Gastroesophageal sphincter (tissue), 3 donors: Measurements from ENCODE around the gene NAMPT.

ENCODE experiments used
- POLR2A ChIP-seq, 2 donors: fragments of 450-650 bp; IDR thresholded peaks; one replicate each; pipeline ENCODE4 v1.6.1; 2017; ENCODE audit warnings: antibody characterized with exemption in 2 of 2, mild to moderate bottlenecking in 2 of 2, moderate library complexity in 1 of 2
- TF ChIP-seq, protein P1 (sequence below), 4 experiments: fragments of 200-600 bp in 2 of 4; fragments of 450-650 bp in 2 of 4; sonication (generic) in 1 of 4; IDR thresholded peaks; one replicate each; pipeline ENCODE4 v1.5.1; 2017 to 2019; ENCODE audit warnings: antibody characterized with exemption in 4 of 4, mild to moderate bottlenecking in 2 of 4, moderate library complexity in 2 of 4

GRCh38 chr7:106216923-106217542 is 67.8 kb downstream of the NAMPT start:
- no peak for TF ChIP-seq POLR2A (IDR thresholded peaks at IDR 0.05)
- TF ChIP-seq, protein P1, sequence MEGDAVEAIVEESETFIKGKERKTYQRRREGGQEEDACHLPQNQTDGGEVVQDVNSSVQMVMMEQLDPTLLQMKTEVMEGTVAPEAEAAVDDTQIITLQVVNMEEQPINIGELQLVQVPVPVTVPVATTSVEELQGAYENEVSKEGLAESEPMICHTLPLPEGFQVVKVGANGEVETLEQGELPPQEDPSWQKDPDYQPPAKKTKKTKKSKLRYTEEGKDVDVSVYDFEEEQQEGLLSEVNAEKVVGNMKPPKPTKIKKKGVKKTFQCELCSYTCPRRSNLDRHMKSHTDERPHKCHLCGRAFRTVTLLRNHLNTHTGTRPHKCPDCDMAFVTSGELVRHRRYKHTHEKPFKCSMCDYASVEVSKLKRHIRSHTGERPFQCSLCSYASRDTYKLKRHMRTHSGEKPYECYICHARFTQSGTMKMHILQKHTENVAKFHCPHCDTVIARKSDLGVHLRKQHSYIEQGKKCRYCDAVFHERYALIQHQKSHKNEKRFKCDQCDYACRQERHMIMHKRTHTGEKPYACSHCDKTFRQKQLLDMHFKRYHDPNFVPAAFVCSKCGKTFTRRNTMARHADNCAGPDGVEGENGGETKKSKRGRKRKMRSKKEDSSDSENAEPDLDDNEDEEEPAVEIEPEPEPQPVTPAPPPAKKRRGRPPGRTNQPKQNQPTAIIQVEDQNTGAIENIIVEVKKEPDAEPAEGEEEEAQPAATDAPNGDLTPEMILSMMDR (IDR thresholded peaks at IDR 0.05), result no peak
